GM12878 (cell line): ENCODE data around the gene FGF1. TPM values are rescaled to one million over a fixed set of nuclear protein-coding genes. Genes with fewer than 3 reads are reported as not detected.

Experiments used
- ATAC-seq: fragments of 200-7000 bp; cut with Tn5 transposase; 3 replicates; pipeline ENCODE4 v1.9.1; 2020; ENCODE audit warnings: mild to moderate bottlenecking, moderate library complexity
- BruUV-seq: library from RNA; stranded (reverse); fragments of 400-500 nt; replicated peaks from 2 replicates; lab custom pipeline; 2021; lab: Mats Ljungman, UMichigan
- CTCF ChIA-PET: fragments of 300-600 bp; sonication (Branson Sonifier 250); formaldehyde crosslinking; extraction: SDS; loops from one replicate; lab custom pipeline; 2021; ENCODE audit warnings: inconsistent platforms; lab: Yijun Ruan, JAX
- POLR2A ChIA-PET: fragments of 350-600 bp; formaldehyde crosslinking; extraction: SDS; loops from one replicate; lab custom pipeline; 2021; ENCODE audit warnings: inconsistent platforms; lab: Charles Lee
- RAD21 ChIA-PET: fragments of 300-600 bp; sonication (Branson Sonifier 250); formaldehyde crosslinking; loops from one replicate; lab custom pipeline; 2023; ENCODE audit warnings: antibody characterized with exemption; ENCODE audit not compliant: unreplicated experiment; lab: Charles Lee
- SMC1A ChIA-PET: fragments of 300-600 bp; sonication (Branson Sonifier 250); formaldehyde crosslinking; loops from one replicate; lab custom pipeline; 2023; ENCODE audit not compliant: unreplicated experiment, uncharacterized antibody; lab: Charles Lee
- DNase-seq: peaks from one replicate; pipeline ENCODE4 v3.0.0-alpha.2; 2011; ENCODE audit warnings: low read depth, low spot score
- FAIRE-seq: peaks from 3 replicates; lab custom pipeline; 2011; peaks lifted over from hg19 to GRCh38; lab: Jason Lieb, UNC
- H2AFZ ChIP-seq: 2 replicates; pipeline ENCODE4 v1.6.0; 2011; ENCODE audit warnings: low read depth, low read length, control low read depth; ENCODE audit not compliant: control insufficient read depth
- H3K27ac ChIP-seq: 2 replicates; pipeline ENCODE4 v1.5.1; 2011; ENCODE audit warnings: control low read depth; ENCODE audit not compliant: control insufficient read depth, insufficient read depth
- H3K27me3 ChIP-seq, 2 experiments: replicated peaks in 1 of 2; 2 replicates each; pipeline versions ENCODE4 v1.6.0 to v1.6.1; 2011; ENCODE audit warnings: low read length in 1 of 2; ENCODE audit not compliant: control insufficient read depth in 2 of 2, insufficient read depth in 2 of 2
- H3K36me3 ChIP-seq, 2 experiments: 2 replicates each; pipeline ENCODE4 v1.5.1; 2011; ENCODE audit warnings: low read length in 1 of 2; ENCODE audit not compliant: control insufficient read depth in 2 of 2, insufficient read depth in 2 of 2
- H3K4me1 ChIP-seq: 2 replicates; pipeline ENCODE4 v1.6.1; 2011; ENCODE audit warnings: mild to moderate bottlenecking, low read length, moderate library complexity, mixed read lengths; ENCODE audit not compliant: control insufficient read depth, insufficient read depth
- H3K4me2 ChIP-seq: 2 replicates; pipeline ENCODE4 v1.6.0; 2011; ENCODE audit warnings: control low read depth; ENCODE audit not compliant: control insufficient read depth, insufficient read depth
- H3K4me3 ChIP-seq: fragments of 200-600 bp; sonication (generic); 2 replicates; pipeline ENCODE4 v1.5.1; 2016
- H3K79me2 ChIP-seq: 2 replicates; pipeline ENCODE4 v1.6.0; 2011; ENCODE audit warnings: low read length; ENCODE audit not compliant: control insufficient read depth, insufficient read depth
- H3K9ac ChIP-seq: 2 replicates; pipeline ENCODE4 v1.8.0; 2011; ENCODE audit warnings: low read length, control low read depth, mixed read lengths; ENCODE audit not compliant: control insufficient read depth, insufficient read depth
- H3K9me3 ChIP-seq: replicated peaks from 3 replicates; pipeline ENCODE4 v1.5.1; 2011; ENCODE audit warnings: mild to moderate bottlenecking, low read length; ENCODE audit not compliant: control insufficient read depth, insufficient read depth
- H4K20me1 ChIP-seq: 2 replicates; pipeline ENCODE4 v1.6.0; 2011; ENCODE audit not compliant: control insufficient read depth, insufficient read depth
- BRCA1 ChIP-seq: IDR thresholded peaks from 2 replicates; pipeline ENCODE4 v1.6.1; 2011; ENCODE audit warnings: low read depth, low read length, improper control_type of control experiment
- CHD1 ChIP-seq: IDR thresholded peaks from 2 replicates; pipeline ENCODE4 v1.6.1; 2012; ENCODE audit warnings: low read depth, low read length, improper control_type of control experiment
- CHD2 ChIP-seq: IDR thresholded peaks from 2 replicates; pipeline ENCODE4 v1.6.1; 2011; ENCODE audit warnings: low read depth, low read length, improper control_type of control experiment, borderline replicate concordance
- HDGF ChIP-seq: fragments of 450-650 bp; IDR thresholded peaks from 2 replicates; pipeline ENCODE4 v1.6.1; 2016; ENCODE audit warnings: antibody characterized with exemption
- JUND ChIP-seq: IDR thresholded peaks from 2 replicates; pipeline ENCODE4 v1.6.1; 2012; ENCODE audit warnings: low read depth, mild to moderate bottlenecking, low read length, improper control_type of control experiment, moderate library complexity
- LARP7 ChIP-seq: fragments of 450-650 bp; IDR thresholded peaks from 2 replicates; pipeline ENCODE4 v1.6.1; 2017; ENCODE audit warnings: mild to moderate bottlenecking
- NRF1 ChIP-seq: conservative IDR thresholded peaks from 2 replicates; pipeline ENCODE4 v1.6.1; 2011; ENCODE audit warnings: mild to moderate bottlenecking, low read depth, low read length, improper control_type of control experiment
- PML ChIP-seq: IDR thresholded peaks from 2 replicates; pipeline ENCODE4 v1.6.1; 2012; ENCODE audit warnings: low read length, inconsistent platforms
- RBBP5 ChIP-seq: fragments of 200-600 bp; sonication (generic); conservative IDR thresholded peaks from 2 replicates; pipeline ENCODE4 v1.6.1; 2016
- SREBF2 ChIP-seq: IDR thresholded peaks from 2 replicates; pipeline ENCODE4 v1.6.1; 2012; ENCODE audit warnings: mild to moderate bottlenecking, low read length
- STAT1 ChIP-seq: fragments of 450-650 bp; conservative IDR thresholded peaks from 2 replicates; pipeline ENCODE4 v1.6.1; 2014; ENCODE audit warnings: antibody characterized with exemption, mild to moderate bottlenecking
- TBL1XR1 ChIP-seq: IDR thresholded peaks from 2 replicates; pipeline ENCODE4 v1.6.1; 2012; ENCODE audit warnings: low read depth, low read length, improper control_type of control experiment
- TCF3 ChIP-seq: IDR thresholded peaks from 2 replicates; pipeline ENCODE4 v1.6.1; 2012; ENCODE audit warnings: low read depth, mild to moderate bottlenecking, low read length, borderline replicate concordance; ENCODE audit not compliant: insufficient read depth
- ZBED1 ChIP-seq: IDR thresholded peaks from 2 replicates; pipeline ENCODE4 v1.6.1; 2016; ENCODE audit warnings: borderline replicate concordance
- ZNF622 ChIP-seq: fragments of 450-650 bp; IDR thresholded peaks from 2 replicates; pipeline ENCODE4 v1.6.1; 2017; ENCODE audit warnings: mild to moderate bottlenecking, inconsistent platforms
- ZZZ3 ChIP-seq: IDR thresholded peaks from 2 replicates; pipeline ENCODE4 v1.6.1; 2011; ENCODE audit warnings: low read depth; ENCODE audit not compliant: control insufficient read depth, insufficient read length
- whole genome bisulfite sequencing: methylation state at CpG from one replicate; pipeline ENCODE4 v1.1.6; 2016; ENCODE audit warnings: low lambda C conversion rate; ENCODE audit not compliant: insufficient replicate concordance, insufficient coverage; ENCODE audit errors: missing lambda C conversion rate; 5-methylcytosine and 5-hydroxymethylcytosine counted together
- in situ Hi-C: fragments of 300-500 bp; cut with MboI; formaldehyde crosslinking; loops from 9 replicates; pipeline ENCODE4 v1.14.3; 2018; ENCODE audit warnings: mixed read lengths
- intact Hi-C: fragments of 100-400 bp; cut with micrococcal nuclease; formaldehyde crosslinking; loops from one replicate; pipeline ENCODE4 v1.14.2; 2022; ENCODE audit not compliant: unreplicated experiment
- polyA plus RNA-seq, 11 experiments: library from polyadenylated mRNA; depleted of rRNA in 4 of 11; unstranded in 6 of 11; stranded (reverse) in 5 of 11; fragments of >200 nt; fragmentation: Nextera tagmentation in 4 of 11; fragmentation: Illumina TruSeq in 1 of 11; extraction: Ambion mirVana in 4 of 11; extraction: Trizol in 1 of 11; gene quantifications; 1 replicate in 1 of 11; 2 replicates in 10 of 11; pipeline versions ENCODE4 v1.2.1 to v1.2.3, GENCODE V29; 2011 to 2016; ENCODE audit warnings: inconsistent platforms in 2 of 11, missing spikeins in 2 of 11, low read depth in 1 of 11
- total RNA-seq, 4 experiments: library from RNA; depleted of rRNA in 3 of 4; stranded (reverse); fragments of >200 nt in 3 of 4; fragmentation: Illumina TruSeq in 1 of 4; extraction: Trizol in 1 of 4; gene quantifications; 2 replicates each; pipeline versions ENCODE4 v1.2.1 to v1.2.3, GENCODE V29; 2013 to 2021
- TF ChIP-seq, protein P1 (sequence below): IDR thresholded peaks from 2 replicates; pipeline ENCODE4 v1.6.1; 2012; ENCODE audit warnings: low read depth, low read length, improper control_type of control experiment
- TF ChIP-seq, protein P2 (sequence below): IDR thresholded peaks from 2 replicates; pipeline ENCODE4 v1.6.1; 2012; ENCODE audit warnings: low read length, inconsistent platforms

Gene FGF1
- total and polyA plus RNA-seq, 10 of the 15 experiments (the other 5 are each of a cell fraction or from before 2014, with no cell fraction given), result not detected

DNA sequence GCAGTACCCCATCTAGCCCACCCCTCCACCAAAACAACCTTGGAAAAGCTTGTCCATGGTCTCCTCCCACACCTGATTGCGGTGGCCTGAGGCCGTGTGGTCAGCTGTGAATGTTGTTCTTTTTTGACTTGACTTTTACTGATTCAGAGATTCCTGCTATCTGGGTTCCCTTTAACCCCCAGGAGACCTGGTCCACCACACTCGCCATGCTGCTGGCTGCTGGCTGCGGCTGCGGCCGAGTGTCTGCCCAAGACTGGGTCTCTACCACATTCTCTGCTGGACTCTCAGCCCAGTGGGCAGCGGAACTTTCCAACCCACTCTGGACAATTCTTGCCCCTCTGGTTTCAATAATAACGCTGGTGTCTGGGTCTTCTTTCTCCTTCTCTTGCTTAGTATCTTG lies 28.4 kb downstream of the FGF1 start:
- ChIA-PET SMC1A (no interaction called here), CTCF (interaction anchor here (1.0 to 5.2 kb wide), 2 partner anchors 34 to 230 kb away, joined by 3 to 43 read pairs; no protein-coding TSS in a partner anchor), POLR2A (no interaction called here), RAD21 (no interaction called here)
- no peaks in the 10 kb centered on the region for H3K79me2 ChIP-seq
- WGBS, result 31% methylated on average over 8 of the region's 8 CpGs
- FAIRE-seq, result no peak
- H3K4me1 ChIP-seq, result no peaks in the 10 kb centered on the region
- H2AFZ ChIP-seq, result no peak overlapping the region
- no peak overlapping the region for H3K4me2 ChIP-seq
- no peak overlapping the region for H3K27ac ChIP-seq
- no TSS peak for BruUV-seq
- no peak for ATAC-seq
- no peak for DNase-seq
- TF ChIP-seq, protein P1, sequence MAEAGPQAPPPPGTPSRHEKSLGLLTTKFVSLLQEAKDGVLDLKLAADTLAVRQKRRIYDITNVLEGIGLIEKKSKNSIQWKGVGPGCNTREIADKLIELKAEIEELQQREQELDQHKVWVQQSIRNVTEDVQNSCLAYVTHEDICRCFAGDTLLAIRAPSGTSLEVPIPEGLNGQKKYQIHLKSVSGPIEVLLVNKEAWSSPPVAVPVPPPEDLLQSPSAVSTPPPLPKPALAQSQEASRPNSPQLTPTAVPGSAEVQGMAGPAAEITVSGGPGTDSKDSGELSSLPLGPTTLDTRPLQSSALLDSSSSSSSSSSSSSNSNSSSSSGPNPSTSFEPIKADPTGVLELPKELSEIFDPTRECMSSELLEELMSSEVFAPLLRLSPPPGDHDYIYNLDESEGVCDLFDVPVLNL, result no peak
- no peak for TF ChIP-seq HDGF
- no peak for TF ChIP-seq ZNF622
- no peak for TF ChIP-seq JUND
- no peak for TF ChIP-seq ZZZ3
- TF ChIP-seq, protein P2, sequence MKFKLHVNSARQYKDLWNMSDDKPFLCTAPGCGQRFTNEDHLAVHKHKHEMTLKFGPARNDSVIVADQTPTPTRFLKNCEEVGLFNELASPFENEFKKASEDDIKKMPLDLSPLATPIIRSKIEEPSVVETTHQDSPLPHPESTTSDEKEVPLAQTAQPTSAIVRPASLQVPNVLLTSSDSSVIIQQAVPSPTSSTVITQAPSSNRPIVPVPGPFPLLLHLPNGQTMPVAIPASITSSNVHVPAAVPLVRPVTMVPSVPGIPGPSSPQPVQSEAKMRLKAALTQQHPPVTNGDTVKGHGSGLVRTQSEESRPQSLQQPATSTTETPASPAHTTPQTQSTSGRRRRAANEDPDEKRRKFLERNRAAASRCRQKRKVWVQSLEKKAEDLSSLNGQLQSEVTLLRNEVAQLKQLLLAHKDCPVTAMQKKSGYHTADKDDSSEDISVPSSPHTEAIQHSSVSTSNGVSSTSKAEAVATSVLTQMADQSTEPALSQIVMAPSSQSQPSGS, result no peak
- no peak for TF ChIP-seq NRF1
- no peak for TF ChIP-seq BRCA1
- TF ChIP-seq TCF3, result no peak
- no peak for TF ChIP-seq TBL1XR1
- no peak for TF ChIP-seq LARP7
- TF ChIP-seq ZBED1, result no peak
- no peak for TF ChIP-seq PML
- no peak for TF ChIP-seq RBBP5
- TF ChIP-seq STAT1, result no peak
- TF ChIP-seq CHD1, result no peak
- no peak for TF ChIP-seq CHD2
- no peak for TF ChIP-seq SREBF2
- H3K36me3 ChIP-seq, result no peaks in the 10 kb centered on the region
- no peak overlapping the region for H3K4me3 ChIP-seq
- H3K9me3 ChIP-seq, result no peaks in the 10 kb centered on the region
- H3K27me3 ChIP-seq, result peaks cover 0 to 1% of the 10 kb centered on the region in 2 experiments; a peak in 2 of 4 replicates
- no peak overlapping the region for H3K9ac ChIP-seq
- in situ Hi-C loops, result no loop called here
- intact Hi-C loops, result loop anchor here (5.0 kb wide), 1 partner anchor 45 kb away; no protein-coding TSS in a partner anchor
- no peaks in the 10 kb centered on the region for H4K20me1 ChIP-seq
